ENCODE measurements around the gene MAOA.

DNA sequence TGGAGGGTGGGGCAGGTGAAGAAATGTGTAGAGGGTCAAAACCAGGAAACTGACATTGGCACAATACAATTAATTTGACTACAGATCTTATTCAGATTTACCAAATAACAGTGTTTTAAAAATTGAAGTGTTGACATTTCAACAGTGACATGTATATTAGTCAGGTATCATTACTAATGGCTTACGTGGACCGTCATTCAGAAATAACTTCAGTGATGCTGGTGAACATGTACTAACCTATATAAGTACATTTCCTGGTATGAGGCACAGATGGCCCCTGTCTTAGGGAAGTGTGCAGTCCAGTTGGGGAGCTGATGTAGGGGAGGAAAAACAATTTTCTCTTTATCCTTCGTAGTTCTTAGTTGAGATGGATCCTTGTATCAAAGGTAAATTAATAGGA, 22.3 kb upstream of the MAOA start:
- TF ChIP-seq RAD21 (IDR thresholded peaks at IDR 0.05; ENCODE audit: low read depth) (no peak), YY1 (IDR thresholded peaks at IDR 0.05; ENCODE audit: low read depth) (no peak), TCF12 (IDR thresholded peaks at IDR 0.05; ENCODE audit: low read depth) (no peak), TEAD4 (IDR thresholded peaks at IDR 0.05) (no peak), ZBTB7A (IDR thresholded peaks at IDR 0.05; ENCODE audit: low read depth) (no peak), EP300 (IDR thresholded peaks at IDR 0.05; ENCODE audit: borderline replicate concordance) (no peak), EGR1 (IDR thresholded peaks at IDR 0.05) (no peak), CREB1 (IDR thresholded peaks at IDR 0.05; ENCODE audit: low read depth) (no peak), NFIC (IDR thresholded peaks at IDR 0.05) (no peak), FOXM1 (IDR thresholded peaks at IDR 0.05; ENCODE audit: borderline replicate concordance, low read depth) (no peak), CEBPB (IDR thresholded peaks at IDR 0.05) (no peak)
- TF ChIP-seq, protein P1, sequence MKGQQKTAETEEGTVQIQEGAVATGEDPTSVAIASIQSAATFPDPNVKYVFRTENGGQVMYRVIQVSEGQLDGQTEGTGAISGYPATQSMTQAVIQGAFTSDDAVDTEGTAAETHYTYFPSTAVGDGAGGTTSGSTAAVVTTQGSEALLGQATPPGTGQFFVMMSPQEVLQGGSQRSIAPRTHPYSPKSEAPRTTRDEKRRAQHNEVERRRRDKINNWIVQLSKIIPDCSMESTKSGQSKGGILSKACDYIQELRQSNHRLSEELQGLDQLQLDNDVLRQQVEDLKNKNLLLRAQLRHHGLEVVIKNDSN (IDR thresholded peaks at IDR 0.05) = no peak
- TF ChIP-seq, protein P2, sequence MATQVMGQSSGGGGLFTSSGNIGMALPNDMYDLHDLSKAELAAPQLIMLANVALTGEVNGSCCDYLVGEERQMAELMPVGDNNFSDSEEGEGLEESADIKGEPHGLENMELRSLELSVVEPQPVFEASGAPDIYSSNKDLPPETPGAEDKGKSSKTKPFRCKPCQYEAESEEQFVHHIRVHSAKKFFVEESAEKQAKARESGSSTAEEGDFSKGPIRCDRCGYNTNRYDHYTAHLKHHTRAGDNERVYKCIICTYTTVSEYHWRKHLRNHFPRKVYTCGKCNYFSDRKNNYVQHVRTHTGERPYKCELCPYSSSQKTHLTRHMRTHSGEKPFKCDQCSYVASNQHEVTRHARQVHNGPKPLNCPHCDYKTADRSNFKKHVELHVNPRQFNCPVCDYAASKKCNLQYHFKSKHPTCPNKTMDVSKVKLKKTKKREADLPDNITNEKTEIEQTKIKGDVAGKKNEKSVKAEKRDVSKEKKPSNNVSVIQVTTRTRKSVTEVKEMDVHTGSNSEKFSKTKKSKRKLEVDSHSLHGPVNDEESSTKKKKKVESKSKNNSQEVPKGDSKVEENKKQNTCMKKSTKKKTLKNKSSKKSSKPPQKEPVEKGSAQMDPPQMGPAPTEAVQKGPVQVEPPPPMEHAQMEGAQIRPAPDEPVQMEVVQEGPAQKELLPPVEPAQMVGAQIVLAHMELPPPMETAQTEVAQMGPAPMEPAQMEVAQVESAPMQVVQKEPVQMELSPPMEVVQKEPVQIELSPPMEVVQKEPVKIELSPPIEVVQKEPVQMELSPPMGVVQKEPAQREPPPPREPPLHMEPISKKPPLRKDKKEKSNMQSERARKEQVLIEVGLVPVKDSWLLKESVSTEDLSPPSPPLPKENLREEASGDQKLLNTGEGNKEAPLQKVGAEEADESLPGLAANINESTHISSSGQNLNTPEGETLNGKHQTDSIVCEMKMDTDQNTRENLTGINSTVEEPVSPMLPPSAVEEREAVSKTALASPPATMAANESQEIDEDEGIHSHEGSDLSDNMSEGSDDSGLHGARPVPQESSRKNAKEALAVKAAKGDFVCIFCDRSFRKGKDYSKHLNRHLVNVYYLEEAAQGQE (IDR thresholded peaks at IDR 0.05; ENCODE audit: low read depth) = no peak
- TF ChIP-seq, protein P3, sequence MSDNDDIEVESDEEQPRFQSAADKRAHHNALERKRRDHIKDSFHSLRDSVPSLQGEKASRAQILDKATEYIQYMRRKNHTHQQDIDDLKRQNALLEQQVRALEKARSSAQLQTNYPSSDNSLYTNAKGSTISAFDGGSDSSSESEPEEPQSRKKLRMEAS (IDR thresholded peaks at IDR 0.05) = no peak
